Caco-2 (cell line): ENCODE measurements around the gene ABHD8. TPM values are rescaled to one million over a fixed set of nuclear protein-coding genes. Genes with fewer than 3 reads are reported as not detected.

Experiments
- BruUV-seq: library from RNA; stranded (reverse); fragments of 400-500 nt; replicated peaks from 2 replicates; lab custom pipeline; 2021; lab: Mats Ljungman, UMichigan
- CTCF ChIA-PET: fragments of 300-600 bp; sonication (Branson Sonifier 250); formaldehyde crosslinking; loops from one replicate; lab custom pipeline; 2022; ENCODE audit warnings: antibody characterized with exemption; lab: Charles Lee
- POLR2A ChIA-PET: fragments of 300-600 bp; sonication (Branson Sonifier 250); formaldehyde crosslinking; loops from one replicate; lab custom pipeline; 2022; ENCODE audit warnings: antibody characterized with exemption; lab: Charles Lee
- DNase-seq, 2 experiments: peaks; one replicate each; pipeline versions ENCODE4 v3.0.0 to v3.0.0-alpha.2; 2020 to 2022
- H3K27me3 ChIP-seq: replicated peaks from 2 replicates; pipeline ENCODE4 v1.6.0; 2011; ENCODE audit warnings: low read length; ENCODE audit not compliant: control insufficient read depth, insufficient read depth
- H3K36me3 ChIP-seq: 2 replicates; pipeline ENCODE4 v1.5.1; 2011; ENCODE audit warnings: low read length; ENCODE audit not compliant: control insufficient read depth, insufficient read depth
- H3K4me1 ChIP-seq: fragments of 250-450 bp; sonication (Bioruptor Pico); 2 replicates; pipeline ENCODE4 v1.5.1; 2020; ENCODE audit warnings: mild to moderate bottlenecking
- H3K4me3 ChIP-seq: 2 replicates; pipeline ENCODE4 v1.5.1; 2011; ENCODE audit warnings: low read depth, mild to moderate bottlenecking, control low read depth, low read length
- H3K9me3 ChIP-seq: fragments of 250-450 bp; sonication (Bioruptor Pico); 2 replicates; pipeline ENCODE4 v1.5.1; 2020; ENCODE audit warnings: mild to moderate bottlenecking, moderate library complexity
- H3K27ac Mint-ChIP-seq: one replicate; pipeline ENCODE4 v1.8.0; 2022; ENCODE audit warnings: mixed read lengths; ENCODE audit not compliant: unreplicated experiment
- H3K27me3 Mint-ChIP-seq: one replicate; pipeline ENCODE4 v1.8.0; 2022; ENCODE audit warnings: mixed read lengths; ENCODE audit not compliant: insufficient read depth, unreplicated experiment
- H3K36me3 Mint-ChIP-seq: one replicate; pipeline ENCODE4 v1.8.0; 2022; ENCODE audit warnings: mild to moderate bottlenecking, mixed read lengths; ENCODE audit not compliant: insufficient read depth, unreplicated experiment
- H3K4me1 Mint-ChIP-seq: one replicate; pipeline ENCODE4 v1.8.0; 2022; ENCODE audit warnings: low read depth, mixed read lengths; ENCODE audit not compliant: unreplicated experiment
- H3K4me3 Mint-ChIP-seq: one replicate; pipeline ENCODE4 v1.8.0; 2022; ENCODE audit warnings: mild to moderate bottlenecking, moderate library complexity, mixed read lengths; ENCODE audit not compliant: unreplicated experiment
- H3K9me3 Mint-ChIP-seq: one replicate; pipeline ENCODE4 v1.8.0; 2022; ENCODE audit warnings: mixed read lengths; ENCODE audit not compliant: unreplicated experiment
- intact Hi-C: fragments of 100-400 bp; cut with micrococcal nuclease; formaldehyde crosslinking; loops from one replicate; pipeline ENCODE4 v1.10.0; 2022; ENCODE audit not compliant: unreplicated experiment
- total RNA-seq: library from RNA; stranded (reverse); gene quantifications from 2 replicates; pipeline ENCODE4 v1.2.3, GENCODE V29; 2022
- TF ChIP-seq, protein P1 (sequence below), 2 experiments: fragments of 200-600 bp in 1 of 2; IDR thresholded peaks; 1 replicate in 1 of 2; 2 replicates in 1 of 2; pipeline versions ENCODE4 v1.5.1 to v1.8.0; 2011 to 2022; ENCODE audit warnings: antibody characterized with exemption in 1 of 2, control low read depth in 1 of 2, inconsistent platforms in 1 of 2, low read depth in 1 of 2, low read length in 1 of 2, mild to moderate bottlenecking in 1 of 2, moderate library complexity in 1 of 2; ENCODE audit not compliant: insufficient read depth in 1 of 2, severe bottlenecking in 1 of 2, unreplicated experiment in 1 of 2

The ABHD8 gene
- total RNA-seq, 1 experiment from 2014 or later = 11.3 TPM

DNA sequence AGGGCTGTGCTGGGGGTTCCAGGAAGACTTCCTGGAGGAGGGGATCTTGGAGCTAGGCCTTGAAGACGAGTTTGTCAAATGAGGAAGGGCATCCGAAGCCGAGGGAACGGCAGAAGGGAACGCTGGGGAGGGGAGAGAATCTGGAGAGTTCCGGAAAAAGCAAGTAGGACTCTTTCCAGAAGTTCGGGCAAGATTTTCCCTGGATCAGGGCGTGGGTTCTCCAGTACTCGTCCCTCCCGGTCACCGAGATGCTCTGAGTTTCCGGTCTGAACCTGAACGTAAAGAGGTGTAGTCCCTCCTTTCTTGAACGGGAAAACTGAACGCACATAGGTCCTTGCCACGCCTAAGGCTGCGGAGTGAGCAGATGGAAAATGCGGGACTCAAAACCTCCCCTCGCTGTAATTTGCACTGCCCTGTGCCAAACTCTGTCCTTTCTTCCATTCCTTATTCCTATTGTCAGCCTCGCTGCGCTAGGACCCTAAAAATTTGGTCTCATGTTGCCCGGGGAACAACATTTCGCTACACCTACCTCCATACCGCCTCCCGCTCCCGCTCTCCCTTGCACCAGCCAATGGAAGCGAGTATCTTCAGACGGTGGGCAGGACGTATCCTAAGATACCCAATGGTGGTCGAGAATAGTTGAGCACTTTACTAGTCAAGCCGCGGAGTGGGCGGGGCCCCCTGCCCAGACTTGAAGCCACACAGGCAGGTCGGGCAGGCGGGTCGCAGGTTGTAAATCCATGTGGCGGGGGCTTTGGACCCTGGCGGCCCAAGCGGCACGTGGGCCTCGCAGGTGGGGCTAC is 33.8 kb upstream of the ABHD8 start, which contains the start of gene GTPBP3:
TSS of gene GTPBP3 (plus strand) at position 682 of the 803 bp plus-strand sequence. CDS start at position 741, 59 bp downstream.
- peak; percentile 96 to 98 for DNase-seq
- POLR2A ChIA-PET = interaction anchor here (2.9 kb wide), 1 partner anchor 28 kb away, joined by 8 read pairs; the partner anchor contains the start of gene DDA1
- Mint-ChIP-seq H3K4me1 (no peaks in the 10 kb centered on the region), H3K27ac (peak within 1 kb of the TSS; percentile 97), H3K27me3 (no peaks in the 10 kb centered on the region), H3K36me3 (peaks cover 49% of the 10 kb centered on the region), H3K4me3 (peak within 1 kb of the TSS; percentile 85), H3K9me3 (no peaks in the 10 kb centered on the region)
- Histone ChIP-seq H3K4me3 (peak within 1 kb of the TSS; percentile 59), H3K36me3 (0 out of 2 replicates have a peak, but pooled peaks cover 1% of the 10 kb centered on the region), H3K4me1 (0 out of 2 replicates have a peak, but pooled peaks cover 9% of the 10 kb centered on the region), H3K27me3 (no peaks in the 10 kb centered on the region), H3K9me3 (no peaks in the 10 kb centered on the region)
- TF ChIP-seq, protein P1, sequence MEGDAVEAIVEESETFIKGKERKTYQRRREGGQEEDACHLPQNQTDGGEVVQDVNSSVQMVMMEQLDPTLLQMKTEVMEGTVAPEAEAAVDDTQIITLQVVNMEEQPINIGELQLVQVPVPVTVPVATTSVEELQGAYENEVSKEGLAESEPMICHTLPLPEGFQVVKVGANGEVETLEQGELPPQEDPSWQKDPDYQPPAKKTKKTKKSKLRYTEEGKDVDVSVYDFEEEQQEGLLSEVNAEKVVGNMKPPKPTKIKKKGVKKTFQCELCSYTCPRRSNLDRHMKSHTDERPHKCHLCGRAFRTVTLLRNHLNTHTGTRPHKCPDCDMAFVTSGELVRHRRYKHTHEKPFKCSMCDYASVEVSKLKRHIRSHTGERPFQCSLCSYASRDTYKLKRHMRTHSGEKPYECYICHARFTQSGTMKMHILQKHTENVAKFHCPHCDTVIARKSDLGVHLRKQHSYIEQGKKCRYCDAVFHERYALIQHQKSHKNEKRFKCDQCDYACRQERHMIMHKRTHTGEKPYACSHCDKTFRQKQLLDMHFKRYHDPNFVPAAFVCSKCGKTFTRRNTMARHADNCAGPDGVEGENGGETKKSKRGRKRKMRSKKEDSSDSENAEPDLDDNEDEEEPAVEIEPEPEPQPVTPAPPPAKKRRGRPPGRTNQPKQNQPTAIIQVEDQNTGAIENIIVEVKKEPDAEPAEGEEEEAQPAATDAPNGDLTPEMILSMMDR (IDR thresholded peaks at IDR 0.05; ENCODE audit: insufficient read depth in 1 of 2, low read depth in 1 of 2, low read length in 1 of 2, severe bottlenecking in 1 of 2, unreplicated experiment in 1 of 2) = no peak
- BruUV-seq = TSS peak; percentile 70
- intact Hi-C loops = loop anchor here (2.0 to 5.0 kb wide), 2 partner anchors 28 to 220 kb away; partner anchors contain the start of genes COLGALT1 and DDA1
- CTCF ChIA-PET = interaction anchor here (0.6 kb wide), 1 partner anchor 32 kb away, joined by 8 read pairs; no protein-coding TSS in a partner anchor

GRCh38 chr19:17335575-17335974 is 32.4 kb upstream of the ABHD8 start:
- Mint-ChIP-seq H3K36me3 (peaks cover 47% of the 10 kb centered on the region), H3K4me3 (no peak overlapping the region), H3K27ac (no peak overlapping the region), H3K9me3 (no peaks in the 10 kb centered on the region), H3K27me3 (no peaks in the 10 kb centered on the region), H3K4me1 (no peaks in the 10 kb centered on the region)
- H3K27me3 ChIP-seq = no peaks in the 10 kb centered on the region
- ChIA-PET CTCF (interaction anchor here (1.0 to 1.1 kb wide), 2 partner anchors 27 kb away, joined by 3 read pairs; partner anchors contain the start of gene DDA1), POLR2A (interaction anchor here (2.9 kb wide), 1 partner anchor 26 kb away, joined by 8 read pairs; the partner anchor contains the start of gene DDA1)
- TF ChIP-seq, protein P1 (IDR thresholded peaks at IDR 0.05; ENCODE audit: insufficient read depth in 1 of 2, low read depth in 1 of 2, low read length in 1 of 2, severe bottlenecking in 1 of 2, unreplicated experiment in 1 of 2) = no peak
- DNase-seq = no peak
- H3K36me3 ChIP-seq = peaks cover 1% of the 10 kb centered on the region; the same call in 1 of the 2 replicates
- no TSS peak for BruUV-seq
- no peaks in the 10 kb centered on the region for H3K9me3 ChIP-seq
- intact Hi-C loops = loop anchor here (5.0 kb wide), 1 partner anchor 222 kb away; the partner anchor contains the start of gene COLGALT1
- H3K4me1 ChIP-seq = 0 out of 2 replicates have a peak, but pooled peaks cover 9% of the 10 kb centered on the region
- H3K4me3 ChIP-seq = no peak overlapping the region; the same call in 1 of the 2 replicates
